ENCODE measurements around the gene CADPS2. TPM values are rescaled to one million over a fixed set of nuclear protein-coding genes. Genes with fewer than 3 reads are reported as not detected.
"Not testable (repeated sequence)": the region's sequence is repeated elsewhere in the genome, so short reads cannot be mapped to it uniquely, and the experiment has no call there.

Gene CADPS2
- total RNA-seq, 1 donor from 2014 or later, result 9.7 TPM

DNA sequence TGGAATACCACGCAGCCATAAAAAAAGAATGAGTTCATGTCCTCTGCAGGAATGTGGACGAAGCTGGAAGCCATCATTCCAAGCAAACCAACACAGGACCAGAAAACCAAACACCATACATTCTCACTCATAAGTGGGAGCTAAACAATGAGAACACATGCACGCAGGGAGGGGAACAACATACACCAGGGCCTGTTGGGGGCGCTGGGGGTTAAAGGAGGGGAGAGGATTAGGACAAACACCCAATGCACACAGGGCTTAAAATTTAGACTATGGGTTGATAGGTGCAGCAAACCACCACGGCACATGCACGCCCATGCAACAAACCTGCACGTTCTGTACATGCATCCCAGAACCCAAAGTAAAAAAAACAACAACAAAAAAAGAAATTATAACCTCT is 210.6 kb downstream of the CADPS2 start:
- no peak for DNase-seq (ENCODE audit: low spot score)

- DNase-seq (ENCODE audit: low spot score), result no peak
These were observed 211.2 kb downstream of the CADPS2 start for GRCh38 chr7:122675011-122675410.

- DNase-seq (ENCODE audit: low spot score), result no peak
These were observed 211.8 kb downstream of the CADPS2 start for GRCh38 chr7:122674502-122674901.

GRCh38 chr7:122673951-122674350 is 212.3 kb downstream of the CADPS2 start:
- DNase-seq (ENCODE audit: low spot score), result no peak

- no peak for DNase-seq (ENCODE audit: low spot score)
These were observed 213.7 kb downstream of the CADPS2 start for GRCh38 chr7:122672536-122672935.

DNA sequence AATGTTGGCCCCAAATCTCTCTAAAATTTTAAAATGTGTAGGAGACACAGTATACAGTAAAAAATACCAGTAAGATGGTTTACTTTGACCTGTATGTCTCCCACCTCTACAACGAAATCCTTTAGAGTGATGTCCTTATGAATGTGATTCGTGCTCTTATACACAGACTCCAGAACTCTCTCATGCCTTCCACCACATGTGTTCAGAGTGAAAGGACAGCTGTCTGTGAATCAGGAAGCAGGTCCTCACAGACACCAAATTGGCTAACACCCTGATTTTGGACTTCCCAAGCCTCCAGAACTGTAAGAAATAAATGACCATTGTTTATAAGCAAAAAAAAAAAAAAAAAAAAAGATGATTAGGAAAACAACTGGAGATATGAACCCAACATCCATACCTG is 222.5 kb downstream of the CADPS2 start:
- no peak for DNase-seq (ENCODE audit: low spot score)

DNA sequence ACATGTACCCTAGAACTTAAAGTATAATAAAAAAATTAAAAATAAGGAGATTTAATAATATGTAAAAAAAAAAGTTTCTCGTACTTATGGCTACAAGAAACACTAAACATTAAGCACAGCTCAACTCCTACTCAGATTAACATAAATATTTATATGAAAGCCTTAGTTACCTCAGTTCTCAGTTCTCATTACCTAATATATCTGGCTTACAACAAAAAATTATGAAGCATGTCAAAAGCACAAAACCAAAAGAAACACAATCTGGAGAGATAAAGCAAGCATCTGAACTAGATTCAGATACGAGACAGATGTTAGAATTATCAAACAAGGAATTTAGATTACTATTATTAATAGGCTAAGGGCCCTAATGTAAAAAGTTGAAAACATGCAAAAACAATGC is 227.4 kb downstream of the CADPS2 start:
- DNase-seq (ENCODE audit: low spot score), result no peak

- DNase-seq (ENCODE audit: low spot score), result no peak
These were observed 232.6 kb downstream of the CADPS2 start for GRCh38 chr7:122653685-122654084.

DNA sequence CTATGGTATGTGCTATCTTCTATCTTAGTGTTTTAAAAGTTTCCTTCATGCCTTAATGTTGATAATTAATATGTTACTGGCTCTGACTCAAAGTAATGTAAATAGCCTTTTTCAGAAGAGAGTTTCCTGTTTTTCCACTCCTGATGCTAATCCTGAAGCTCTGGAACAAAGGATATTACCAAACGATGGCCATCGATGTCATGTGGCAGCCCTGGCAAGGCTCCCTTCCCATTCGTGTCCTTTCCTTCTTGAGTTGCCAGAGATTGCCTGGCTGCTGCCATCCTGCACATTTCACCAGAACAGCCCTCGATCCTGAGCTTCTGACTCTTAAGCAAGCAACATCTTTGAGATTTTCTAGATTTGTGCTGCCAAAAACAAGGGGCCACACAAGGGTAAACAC is 233.4 kb downstream of the CADPS2 start:
- DNase-seq (ENCODE audit: low spot score), result no peak

GRCh38 chr7:122651451-122651850 is 234.8 kb downstream of the CADPS2 start:
- no peak for DNase-seq (ENCODE audit: low spot score)

- no peak for DNase-seq (ENCODE audit: low spot score)
These were observed 243.0 kb downstream of the CADPS2 start for GRCh38 chr7:122643250-122643649.

DNA sequence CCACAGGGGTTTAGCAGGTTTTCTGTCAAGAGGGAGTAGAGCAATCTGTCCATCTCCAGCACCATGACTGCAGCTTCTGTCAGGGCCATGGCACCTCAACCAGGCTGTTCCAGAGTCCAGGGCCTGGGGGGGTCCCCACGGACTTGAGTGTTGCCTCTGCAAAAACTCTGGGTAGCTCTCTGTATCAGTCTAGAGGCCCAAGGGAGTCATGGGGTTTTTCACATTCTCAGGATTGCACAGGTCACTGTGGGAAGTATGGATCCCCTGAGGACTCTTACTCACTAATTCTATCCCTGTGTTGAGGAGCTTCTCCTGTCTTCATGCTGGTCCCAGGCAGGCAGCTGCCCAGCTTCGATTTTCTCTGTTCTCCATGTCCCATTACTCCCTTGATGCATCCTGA is 247.8 kb downstream of the CADPS2 start:
- no peak for DNase-seq (ENCODE audit: low spot score)

GRCh38 chr7:122637784-122638183 is 248.5 kb downstream of the CADPS2 start:
- no peak for DNase-seq (ENCODE audit: low spot score)

DNA sequence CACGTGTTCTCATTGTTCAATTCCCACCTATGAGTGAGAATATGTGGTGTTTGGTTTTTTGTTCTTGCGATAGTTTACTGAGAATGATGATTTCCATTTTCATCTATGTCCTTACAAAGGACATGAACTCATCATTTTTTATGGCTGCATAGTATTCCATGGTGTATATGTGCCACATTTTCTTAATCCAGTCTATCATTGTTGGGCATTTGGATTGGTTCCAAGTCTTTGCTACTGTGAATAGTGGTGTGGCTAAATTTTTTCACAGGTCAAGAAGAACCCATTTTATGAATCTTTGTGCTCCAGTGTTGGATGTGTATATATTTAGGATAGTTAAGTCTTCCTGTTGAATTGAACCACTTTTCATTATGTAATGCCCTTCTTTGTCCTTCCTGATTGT is 250.8 kb downstream of the CADPS2 start:
- not testable (repeated sequence) for DNase-seq (ENCODE audit: low spot score)

GRCh38 chr7:122633472-122633871 is 252.8 kb downstream of the CADPS2 start:
- DNase-seq (ENCODE audit: low spot score), result no peak

GRCh38 chr7:122632238-122632637 is 254.0 kb downstream of the CADPS2 start:
- no peak for DNase-seq (ENCODE audit: low spot score)

DNA sequence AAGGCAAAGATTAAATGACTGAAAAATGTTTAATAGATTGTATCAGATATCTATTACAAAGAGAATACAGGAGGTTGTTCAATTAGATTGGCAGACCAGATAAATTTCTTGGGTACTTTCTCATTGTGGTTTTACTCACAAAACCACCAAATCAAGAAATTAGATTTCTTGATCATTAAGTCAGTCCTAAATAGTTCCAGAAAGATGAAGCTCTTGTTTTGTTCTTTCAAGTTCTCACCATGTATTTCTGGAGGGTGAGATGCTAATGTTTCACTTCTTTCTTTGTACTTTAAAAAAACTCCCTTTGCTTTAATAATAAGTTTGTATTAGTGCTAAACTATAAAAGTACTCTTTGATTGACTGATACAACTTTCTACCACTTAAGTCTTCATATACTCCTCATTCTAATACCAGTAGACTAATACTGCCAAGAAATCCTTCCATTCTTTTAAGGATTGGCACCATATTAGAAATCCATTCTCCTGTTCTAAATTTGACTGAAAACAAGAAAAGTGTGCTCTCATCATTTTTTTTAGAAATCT is 256.8 kb downstream of the CADPS2 start:
- DNase-seq (ENCODE audit: low spot score), result no peak

DNA sequence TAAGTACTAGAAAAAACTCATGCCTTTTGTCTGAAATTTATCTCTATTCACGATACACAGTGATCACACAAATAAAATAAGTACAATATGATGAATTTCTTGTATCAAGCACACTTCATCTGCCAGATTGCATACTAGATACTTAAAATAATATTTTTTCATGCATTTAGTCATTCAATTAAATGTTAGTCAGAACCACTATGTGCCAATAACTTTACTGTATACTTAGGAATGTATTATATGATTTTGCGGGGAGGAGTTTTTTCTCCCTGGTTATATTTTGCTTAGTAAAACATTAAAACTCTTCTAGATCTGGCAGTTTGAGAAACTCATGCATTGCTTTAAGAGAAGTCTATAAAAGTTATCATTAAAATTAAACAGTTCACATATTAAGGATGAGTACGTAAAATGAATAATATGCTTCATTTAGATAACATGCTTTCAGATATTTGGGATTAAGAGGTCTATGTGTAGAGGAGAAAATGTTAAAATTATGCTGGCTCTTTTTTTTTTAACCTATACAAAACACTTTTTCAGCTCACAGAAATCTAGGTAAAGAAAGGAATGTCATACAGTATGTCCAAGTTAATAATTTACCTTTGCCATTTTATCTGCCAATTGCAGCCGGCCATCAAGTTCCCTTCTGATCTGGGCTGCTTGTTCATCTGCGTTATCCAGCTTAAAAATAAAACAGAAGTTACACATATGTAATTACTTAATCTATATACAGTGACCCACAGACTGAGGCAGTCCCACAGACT is 257.4 kb downstream of the CADPS2 start:
- DNase-seq (ENCODE audit: low spot score), result no peak

GRCh38 chr7:122626785-122627184 is 259.5 kb downstream of the CADPS2 start:
- no peak for DNase-seq (ENCODE audit: low spot score)

- DNase-seq (ENCODE audit: low spot score), result no peak
These were observed 263.6 kb downstream of the CADPS2 start for GRCh38 chr7:122622682-122623081.

DNA sequence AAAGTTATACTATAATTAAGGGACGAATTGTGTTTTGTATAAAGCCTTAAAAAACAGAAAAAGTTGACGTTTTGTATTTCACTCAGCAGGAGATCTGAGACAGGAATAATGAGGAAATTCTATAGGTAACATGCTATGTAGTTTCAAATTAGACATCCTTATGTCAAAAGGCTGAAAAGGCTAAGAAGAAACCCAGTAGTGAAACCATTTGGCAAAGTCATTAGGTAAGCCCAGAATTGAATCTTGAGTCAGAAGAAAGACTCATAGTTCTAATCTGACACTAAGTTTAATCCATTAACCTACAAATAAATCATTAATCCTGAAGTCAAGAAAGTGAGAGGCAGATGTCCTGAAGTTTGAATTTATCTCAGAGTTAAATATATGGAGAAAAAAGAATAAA is 266.6 kb downstream of the CADPS2 start:
- no peak for DNase-seq (ENCODE audit: low spot score)

DNA sequence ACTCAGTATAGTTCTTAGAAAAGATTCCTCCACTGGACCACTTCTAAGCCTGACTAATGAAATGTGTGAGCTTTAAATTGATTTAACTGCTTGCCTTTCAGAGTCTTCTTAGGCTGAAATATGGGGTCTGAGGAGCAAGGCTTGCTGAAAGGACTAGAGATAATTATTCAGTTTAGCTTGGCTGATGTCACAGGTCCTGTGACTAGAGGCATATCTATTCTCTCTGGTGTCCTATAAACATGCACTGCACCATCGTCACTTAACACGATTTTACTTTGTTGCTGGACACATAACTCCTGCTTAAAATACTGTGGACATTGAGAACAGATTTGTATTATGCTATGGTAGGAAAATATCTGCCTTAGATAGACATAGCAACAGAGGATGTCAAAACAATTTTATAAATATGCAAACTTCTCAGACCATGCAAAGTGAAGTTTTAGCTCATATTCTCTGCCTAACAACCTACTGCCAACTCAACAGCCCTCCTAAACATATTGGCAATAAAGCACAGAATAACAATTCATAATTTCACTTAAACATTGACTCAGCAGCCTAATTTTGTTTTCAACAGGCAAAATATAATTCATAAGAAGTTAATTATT is 267.6 kb downstream of the CADPS2 start:
- no peak for DNase-seq (ENCODE audit: low spot score)

DNA sequence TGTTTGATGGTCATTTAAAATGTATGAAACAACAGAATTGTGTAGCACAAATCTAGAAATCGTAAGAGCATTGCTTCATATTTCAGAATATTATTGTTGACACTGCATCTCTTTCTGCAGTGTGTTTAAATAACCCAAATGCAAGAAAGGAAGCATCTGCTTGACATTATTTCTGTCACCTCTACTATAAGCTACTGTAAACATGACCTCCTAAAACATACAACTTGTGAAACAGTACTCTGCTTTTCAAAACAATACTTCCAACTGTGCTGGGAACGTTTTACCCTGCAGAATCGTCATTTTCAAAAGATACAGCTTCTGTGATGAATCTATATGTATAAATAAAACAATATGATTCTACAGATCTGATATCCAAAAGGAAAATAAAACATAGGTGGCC is 269.3 kb downstream of the CADPS2 start:
- DNase-seq (ENCODE audit: low spot score), result no peak

Data from mesenteric fat pad (tissue), 1 donor.